ENCODE data around the gene MERTK.

Gene MERTK

DNA sequence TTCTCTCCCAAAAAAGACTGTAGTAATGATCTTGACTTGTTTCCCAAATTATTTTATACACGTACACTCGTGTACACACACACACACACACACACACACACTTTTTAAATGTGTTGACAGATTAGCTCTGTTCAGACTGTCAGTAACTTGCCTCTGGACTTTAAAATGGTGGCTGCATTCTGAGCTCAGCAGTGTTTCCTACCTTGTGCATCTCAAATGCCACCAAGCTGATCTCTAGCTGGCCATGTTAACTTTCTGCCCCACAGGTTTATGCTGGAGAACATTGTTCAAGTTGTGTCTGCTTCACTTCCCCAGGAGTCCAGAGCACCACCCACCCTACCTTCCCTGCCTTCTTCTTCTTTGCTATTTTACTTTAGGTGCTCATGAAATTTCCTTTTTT lies 83.3 kb downstream of the MERTK start:
- no peak for DNase-seq

DNA sequence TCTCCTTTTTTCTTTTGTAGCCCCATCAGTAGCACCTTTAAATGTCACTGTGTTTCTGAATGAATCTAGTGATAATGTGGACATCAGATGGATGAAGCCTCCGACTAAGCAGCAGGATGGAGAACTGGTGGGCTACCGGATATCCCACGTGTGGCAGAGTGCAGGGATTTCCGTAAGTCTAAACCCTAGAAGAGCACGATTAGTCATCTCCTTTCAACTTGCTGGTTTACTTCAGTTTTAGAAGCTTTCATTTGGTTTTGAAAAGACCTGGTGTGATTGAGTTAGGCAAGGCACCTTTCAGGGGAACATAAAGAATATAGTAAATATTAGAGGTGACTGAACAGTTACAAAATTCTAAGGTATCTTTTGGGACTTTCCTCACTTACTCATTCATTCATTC lies 84.4 kb downstream of the MERTK start:
- DNase-seq = no peak

DNA sequence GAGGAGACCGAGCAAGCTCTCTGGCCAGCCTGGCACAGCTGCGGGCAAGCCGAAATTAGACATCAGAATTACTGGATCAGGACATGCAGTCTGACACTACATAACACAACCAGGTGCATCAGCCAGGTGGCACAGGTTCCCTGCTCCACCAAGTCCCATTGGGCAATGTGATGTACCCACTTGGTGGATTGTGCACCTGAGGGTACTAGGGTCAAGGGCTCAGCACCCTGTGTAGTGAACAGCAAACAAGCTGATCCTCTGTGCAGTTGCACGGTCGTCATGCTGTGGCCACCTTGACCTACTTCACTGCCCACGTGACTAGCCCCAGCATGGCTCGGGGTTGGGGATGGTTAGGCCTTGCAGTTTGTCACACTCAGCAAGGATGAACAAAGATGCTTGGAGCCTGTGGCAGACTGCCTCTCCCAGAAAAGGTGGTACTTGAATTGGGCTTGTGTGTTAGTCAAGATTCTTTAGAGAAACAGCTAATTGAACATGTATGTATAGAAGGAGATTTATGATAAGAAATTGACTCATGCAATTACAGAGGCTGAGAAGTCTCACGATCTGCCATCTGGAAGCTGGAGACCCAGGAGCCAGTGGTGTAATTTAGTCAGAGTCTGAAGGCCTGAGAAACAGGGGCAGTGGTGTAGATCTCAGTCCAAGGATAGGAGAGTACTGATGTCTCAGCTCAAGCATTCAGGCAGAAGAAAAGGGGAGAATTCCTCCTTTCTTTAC lies 85.2 kb downstream of the MERTK start:
- no peak for DNase-seq

DNA sequence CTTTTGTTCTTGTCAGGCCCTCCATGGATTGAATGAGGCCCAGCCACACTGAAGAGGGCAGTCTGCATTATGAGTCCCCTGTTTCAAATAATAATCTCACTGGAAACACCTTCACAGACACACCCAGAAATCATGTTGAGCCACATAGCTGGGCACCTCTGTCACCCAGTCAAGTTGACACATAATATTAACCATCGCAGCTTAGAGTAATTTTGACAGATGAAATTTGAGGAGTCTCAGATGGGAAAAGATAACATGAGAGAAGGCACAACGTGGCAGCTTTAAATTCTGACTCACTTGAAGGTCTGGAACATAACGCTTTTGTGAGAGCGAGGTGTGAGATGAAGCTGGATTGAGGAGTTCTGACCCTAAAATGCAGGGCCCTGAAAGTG lies 85.8 kb downstream of the MERTK start:
- DNase-seq = no peak

DNA sequence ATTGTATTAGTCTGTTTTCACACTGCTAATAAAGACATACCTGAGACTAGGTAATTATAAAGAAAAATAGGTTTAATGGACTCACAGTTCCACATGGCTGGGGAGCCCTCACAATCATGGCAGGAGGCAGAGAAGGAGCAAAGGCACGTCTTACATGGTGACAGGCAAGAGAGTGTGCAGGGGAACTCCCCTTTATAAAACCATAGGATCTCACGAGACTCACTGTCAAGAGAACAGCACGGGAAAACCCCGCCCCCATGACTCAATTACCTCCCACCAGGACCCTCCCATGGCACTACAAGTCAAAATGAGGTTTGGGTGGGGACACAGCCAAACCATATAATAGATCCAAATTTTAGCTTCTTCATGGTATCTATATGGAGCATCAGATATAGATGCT lies 87.1 kb downstream of the MERTK start:
- no peak for DNase-seq

DNA sequence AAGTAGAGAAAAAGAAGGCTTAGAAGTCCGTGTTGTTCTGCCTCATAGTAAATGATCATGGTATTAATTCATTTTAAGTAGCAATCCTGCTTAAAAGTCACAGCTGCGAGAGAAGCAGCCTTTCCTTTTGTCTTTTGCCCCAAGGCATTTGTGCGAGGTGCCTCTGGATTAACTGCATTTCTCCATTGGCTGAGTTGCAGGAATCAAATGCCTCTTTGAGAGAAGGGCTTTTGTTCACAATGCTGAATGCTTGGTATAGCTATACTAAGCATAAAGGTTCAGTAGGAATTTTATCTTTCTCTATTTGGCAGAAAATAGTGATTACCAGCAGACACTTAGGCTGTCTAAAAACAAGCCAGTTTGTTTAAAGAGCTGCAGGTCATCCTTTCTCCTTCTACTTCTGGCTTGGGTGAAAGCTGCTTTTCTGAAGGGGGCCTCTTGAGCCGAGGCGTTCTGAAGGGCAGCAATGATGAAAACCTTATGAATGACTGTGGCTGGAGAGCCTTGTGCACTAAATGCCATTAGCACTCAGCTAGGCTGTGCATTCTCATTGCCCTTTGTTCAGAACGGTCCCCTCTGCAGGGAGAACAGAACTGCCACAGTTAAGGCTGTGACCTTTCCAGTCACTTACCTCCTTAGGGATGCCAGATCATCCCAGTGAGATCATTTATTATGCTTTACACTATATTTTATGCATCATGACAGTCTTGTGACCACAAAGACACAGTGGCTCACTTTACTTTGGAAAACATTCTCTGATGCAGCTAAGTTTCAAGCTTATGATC lies 87.9 kb downstream of the MERTK start:
- DNase-seq = no peak

DNA sequence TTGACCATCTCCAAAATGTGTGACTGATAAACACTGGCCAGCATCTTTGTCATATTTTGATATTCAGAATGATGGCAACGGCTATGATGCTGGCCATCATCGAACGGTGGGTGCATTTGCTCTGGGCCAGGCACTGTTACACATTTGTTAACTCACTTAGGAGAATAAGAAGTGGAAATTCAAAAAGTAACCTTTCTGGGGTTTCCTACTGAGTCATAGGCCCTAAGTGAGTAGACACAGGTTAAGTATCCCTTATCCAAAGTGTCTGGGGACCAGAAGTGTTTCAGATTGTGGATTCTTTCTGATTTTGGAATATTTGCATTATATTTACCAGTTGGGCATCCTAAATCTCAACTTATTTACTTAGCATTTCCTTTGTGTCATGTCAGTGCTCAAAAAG lies 92.0 kb downstream of the MERTK start:
- no peak for DNase-seq

DNA sequence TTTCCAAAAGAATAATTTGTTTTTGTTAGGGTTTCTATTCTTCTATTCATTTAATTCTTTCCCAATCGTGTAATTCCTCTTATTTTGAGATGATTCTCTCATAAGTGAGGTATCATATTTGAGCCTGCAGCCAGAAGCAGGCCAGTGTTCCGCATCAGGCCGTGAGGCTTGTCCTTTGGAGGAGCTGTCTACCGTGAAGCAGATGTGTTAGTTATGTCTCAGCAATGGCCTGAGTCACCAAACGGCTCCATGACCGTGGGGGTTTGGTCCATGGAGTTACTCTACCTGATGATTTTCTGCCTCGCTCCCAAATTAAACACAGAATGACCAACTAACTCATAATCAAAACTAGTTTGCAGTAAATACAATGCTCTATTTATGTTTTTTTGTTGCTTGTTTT lies 92.4 kb downstream of the MERTK start:
- no peak for DNase-seq

DNA sequence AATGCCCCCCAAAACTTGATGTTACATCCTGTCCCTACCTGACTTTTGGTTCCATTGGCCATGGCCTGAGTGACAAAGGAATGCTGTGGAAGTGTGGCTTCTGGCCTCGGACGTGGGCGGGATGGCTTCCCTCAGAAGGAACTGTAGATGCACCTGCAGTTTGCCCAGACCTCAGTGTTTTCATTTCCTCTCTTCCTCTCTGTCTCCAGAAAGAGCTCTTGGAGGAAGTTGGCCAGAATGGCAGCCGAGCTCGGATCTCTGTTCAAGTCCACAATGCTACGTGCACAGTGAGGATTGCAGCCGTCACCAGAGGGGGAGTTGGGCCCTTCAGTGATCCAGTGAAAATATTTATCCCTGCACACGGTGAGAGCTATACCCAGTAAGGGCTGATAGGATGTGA lies 95.6 kb downstream of the MERTK start:
- no peak for DNase-seq

DNA sequence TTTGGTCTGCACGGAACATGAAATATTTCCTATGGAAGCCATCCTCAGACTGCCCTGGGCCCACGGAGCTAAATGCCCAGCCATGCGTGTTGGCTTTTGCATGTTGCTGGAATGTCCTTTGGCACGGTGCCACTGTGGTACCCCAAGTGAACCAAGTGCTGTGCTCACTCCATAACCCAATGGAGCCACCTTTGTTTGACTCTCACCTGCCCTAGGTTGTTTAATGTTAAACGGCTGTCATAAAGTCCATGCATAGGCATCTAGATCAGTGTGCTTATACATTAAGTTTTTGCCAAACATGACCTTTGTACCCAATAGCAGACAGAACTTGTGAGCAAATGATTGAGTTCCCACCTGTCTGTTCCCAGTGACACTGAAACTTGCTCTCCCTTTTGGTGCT lies 96.7 kb downstream of the MERTK start:
- DNase-seq = no peak

DNA sequence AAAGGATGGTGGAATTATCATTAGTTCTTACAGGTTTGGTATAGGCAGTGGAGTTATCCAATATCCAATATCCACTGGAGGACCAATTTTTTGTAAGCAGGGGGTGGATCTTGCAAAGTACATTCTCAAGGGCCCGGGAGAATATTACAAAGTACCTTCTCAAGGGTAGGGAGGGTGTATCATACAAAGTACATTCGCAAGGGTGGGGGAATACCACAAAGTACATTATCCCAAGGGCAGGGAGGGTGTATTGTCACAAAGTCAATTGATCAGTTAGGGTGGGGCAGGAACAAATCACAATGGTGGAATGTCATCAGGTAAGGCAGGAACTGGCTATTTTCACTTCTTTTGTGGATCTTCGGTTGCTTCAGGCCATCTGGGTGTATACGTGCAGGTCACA lies 101.4 kb downstream of the MERTK start:
- DNase-seq = no peak

DNA sequence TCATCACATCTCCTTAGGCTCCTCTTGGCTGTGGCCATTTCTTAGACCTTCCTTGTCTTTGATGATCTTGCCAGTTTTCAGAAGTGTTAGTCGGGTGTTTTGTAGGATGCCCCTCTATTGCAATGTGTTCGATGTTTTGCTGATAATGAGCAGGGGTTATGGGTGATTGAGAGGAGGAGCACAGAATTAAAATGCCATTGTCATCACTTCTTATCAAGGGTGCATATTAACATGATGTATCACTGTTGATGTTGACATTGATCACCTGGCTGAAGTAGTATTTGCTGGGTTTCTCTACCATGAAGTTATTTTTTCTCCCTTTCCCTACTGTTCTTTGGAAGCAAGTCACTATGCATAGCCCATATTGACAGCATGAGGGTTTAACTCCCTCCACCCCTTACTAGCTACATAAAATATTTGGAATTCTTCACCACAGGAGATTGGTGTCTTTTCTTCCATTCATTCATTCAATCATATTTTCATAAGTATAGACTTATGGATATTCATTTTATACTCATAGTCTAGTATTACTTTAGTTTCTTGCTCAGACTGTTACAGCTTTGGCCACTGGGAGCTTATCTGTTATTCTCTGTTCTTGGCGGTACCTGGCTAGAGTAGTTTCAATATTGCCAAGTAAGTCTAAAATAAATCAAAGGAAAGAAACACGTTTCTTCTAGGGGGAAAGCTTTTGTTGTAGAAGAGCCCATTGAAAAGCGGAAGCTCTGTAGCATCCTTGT lies 102.2 kb downstream of the MERTK start:
- no peak for DNase-seq

DNA sequence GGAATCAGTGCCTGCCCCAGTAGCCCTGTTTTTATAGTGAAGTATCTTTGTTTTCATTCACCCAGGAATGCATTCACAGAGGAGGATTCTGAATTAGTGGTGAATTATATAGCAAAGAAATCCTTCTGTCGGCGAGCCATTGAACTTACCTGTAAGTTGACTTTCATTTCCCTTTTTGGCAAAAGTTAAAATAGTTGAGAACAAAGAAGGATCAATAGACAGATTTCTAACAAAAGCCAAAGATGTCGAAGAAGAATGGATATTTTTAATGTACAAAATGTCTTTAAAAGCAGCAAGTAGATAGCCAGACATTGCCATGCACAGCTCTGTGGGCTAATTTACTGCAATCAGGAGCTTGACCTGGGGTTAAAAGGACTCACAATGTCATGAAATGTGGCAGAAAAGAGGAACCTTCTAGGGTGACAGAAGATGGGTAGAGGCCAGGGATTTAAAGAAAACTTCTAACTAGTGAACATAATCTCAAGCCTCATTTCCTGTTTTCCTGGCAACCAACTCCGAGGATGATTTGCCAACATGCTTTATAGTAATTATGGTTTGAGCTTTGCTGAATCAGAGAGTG lies 102.8 kb downstream of the MERTK start:
- DNase-seq = no peak

DNA sequence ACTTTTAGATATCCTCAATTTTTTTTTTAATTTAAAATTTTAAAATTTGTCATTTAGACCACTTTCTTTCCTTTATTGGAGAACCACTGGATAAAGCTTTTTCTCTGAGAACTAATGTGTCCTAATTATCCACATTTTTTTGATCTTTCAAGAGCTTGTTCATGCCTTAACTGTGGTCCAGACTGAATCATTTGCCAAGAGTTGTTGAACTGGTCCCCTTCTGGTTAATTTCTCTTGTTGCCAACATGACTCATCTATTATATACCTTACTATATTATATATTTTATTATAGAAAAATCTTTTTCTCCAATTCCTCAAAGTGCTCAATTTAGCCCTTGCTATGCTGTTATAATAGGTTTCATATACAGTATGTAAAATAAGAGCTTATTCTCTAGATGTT lies 103.5 kb downstream of the MERTK start:
- DNase-seq = no peak

DNA sequence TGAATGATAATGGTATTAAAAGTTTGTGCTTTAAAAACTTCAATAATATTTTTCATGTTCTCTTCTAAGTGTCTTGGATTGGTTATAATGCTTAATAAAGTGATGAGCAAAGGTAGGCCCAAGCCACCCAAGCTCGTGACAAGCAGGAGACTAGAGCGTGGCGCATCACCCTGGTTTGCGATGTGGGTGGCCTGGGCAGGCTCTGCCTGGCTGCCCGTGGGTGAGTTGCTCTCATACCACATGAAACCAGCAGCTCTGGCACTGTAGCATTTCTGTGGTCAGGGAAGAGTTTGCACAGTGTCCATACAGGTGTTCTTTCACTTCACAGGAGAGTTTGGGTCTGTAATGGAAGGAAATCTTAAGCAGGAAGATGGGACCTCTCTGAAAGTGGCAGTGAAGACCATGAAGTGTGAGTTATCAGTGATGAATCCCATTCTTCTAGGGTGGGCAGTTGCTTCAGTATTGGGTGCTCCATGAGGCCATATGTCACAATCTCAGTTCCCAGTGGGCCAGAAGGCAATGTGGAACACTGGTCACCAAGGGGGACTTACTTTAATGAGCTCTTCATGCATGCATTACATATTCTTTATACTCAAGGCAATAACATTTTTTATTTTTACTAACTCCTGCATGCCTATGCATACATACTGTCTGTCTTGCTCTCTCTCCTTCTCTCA lies 105.3 kb downstream of the MERTK start:
- no peak for DNase-seq

DNA sequence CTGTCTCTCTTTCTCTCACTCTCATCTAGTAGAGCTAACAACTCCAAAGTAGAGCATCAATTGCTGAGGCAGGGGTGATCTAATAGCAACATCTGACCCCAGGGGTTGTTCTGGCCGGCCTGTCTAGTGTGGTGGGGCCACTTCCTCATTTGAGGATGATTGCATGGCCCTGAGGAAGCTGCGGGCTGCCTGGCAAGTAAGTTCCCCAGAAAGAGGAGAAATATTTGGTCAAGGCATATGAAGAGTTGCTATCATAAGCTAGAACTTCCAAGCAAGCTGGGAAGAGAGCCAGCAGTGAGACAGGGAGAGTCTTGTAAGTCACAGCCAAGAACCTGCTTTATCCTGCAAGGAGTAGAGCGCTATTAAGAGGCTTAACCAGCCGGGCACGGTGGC lies 105.8 kb downstream of the MERTK start:
- no peak for DNase-seq

DNA sequence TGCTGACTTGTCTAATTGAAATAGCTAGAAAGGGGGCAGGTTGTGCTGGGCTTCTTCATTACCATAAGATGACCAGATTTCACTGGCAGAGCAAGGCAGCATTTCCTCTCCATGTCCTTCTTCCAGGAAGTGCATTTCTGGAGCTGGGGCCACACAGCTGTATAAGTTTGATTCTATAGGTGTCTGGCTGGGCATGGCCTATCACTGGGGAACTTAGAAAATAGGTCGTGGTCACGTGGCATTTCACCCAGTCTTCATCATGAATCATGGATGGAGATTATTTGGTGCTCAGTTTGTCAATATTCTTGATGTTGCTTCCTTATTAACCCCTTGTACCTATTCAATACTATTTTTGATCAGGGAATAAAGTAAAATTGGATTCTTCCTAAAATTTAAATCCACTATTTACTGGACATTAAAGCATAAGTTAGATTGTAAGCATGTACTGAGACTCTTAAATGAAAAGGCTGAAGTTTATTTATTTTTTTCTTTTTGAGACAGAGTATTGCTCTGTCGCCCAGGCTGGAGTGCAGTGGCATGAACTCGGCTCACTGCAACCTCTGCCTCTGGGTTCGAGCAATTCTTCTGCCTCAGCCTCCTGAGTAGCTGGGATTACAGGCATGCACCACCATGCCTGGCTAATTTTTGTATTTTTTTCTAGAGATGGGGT lies 107.1 kb downstream of the MERTK start:
- DNase-seq = no peak

DNA sequence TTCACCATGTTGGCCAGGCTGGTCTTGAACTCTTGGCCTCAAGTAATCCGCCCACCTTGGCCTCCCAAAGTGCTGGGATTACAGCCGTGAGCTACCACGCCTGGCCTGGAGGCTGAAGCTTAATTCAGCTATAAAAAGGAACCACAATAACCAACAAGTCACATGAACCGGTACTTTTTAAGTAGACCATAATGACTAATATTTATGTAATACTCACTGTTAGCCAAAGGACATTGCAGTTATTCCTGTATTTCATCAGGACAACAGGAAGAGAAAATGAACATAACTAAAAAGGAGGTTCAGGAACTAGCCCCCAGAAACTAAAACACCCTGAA lies 107.6 kb downstream of the MERTK start:
- DNase-seq = no peak

DNA sequence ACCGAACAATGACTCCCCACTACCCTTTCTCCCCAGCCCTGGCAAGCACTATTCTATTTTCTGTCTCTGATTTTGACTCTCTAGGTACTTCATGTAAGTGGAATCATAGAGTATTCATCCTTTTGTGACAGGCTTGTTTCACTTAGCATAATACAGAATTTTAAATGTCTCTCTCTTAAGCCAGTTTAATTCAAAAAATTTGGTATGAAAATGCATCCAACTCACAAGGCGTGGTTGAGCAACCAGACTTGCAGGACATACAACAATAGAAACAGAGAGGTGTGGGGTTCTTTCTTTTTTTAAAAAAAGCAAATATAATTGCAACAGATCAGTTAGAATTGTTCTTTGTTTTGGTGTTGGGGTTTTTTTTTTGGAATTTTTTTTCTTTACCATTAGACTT lies 109.1 kb downstream of the MERTK start:
- DNase-seq = no peak

DNA sequence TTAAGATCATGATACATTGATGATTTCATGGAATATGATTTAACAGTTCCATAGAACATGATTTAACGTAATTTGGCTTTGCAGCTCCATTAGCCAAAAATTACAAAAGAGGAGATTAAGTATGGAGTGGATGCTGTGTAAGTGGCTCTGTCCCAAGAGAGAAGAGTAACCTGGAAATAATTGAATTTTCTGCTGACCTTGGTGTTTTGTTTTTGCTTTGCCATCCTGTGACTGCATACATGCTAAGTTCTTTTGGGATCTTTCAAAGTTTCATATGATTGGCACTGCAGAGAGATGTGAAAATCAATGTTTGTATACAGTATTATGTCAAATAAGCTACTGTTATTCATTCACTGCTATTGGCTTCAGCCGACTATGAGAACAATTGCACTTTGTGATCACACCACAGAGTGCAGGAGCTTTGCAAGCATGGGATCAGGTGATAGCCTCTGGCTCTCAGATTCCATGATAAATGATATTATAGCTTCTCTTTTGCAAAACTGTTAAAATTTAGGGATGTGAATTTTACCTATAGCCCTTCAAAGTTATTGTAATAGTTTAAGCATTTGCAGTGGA lies 110.6 kb downstream of the MERTK start:
- DNase-seq = no peak

DNA sequence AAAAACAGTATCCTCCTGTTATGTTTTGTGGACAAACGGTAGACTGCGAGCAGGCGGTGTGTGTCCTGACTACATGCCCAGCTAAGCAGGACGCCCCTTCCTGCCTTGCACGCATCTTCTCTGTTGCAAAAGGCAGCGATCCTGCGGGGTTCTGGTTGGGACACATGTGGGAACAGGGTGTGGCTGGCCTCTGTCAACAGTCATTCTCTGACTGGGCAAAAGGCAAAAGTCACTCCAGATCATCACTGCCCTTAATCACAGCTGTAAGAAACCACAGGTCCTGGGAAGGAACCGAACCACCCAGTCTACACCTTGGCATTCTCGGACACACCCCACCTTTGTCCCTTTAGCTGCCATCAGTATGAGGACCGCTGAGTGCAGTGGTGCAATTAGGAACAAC lies 112.3 kb downstream of the MERTK start:
- no peak for DNase-seq

DNA sequence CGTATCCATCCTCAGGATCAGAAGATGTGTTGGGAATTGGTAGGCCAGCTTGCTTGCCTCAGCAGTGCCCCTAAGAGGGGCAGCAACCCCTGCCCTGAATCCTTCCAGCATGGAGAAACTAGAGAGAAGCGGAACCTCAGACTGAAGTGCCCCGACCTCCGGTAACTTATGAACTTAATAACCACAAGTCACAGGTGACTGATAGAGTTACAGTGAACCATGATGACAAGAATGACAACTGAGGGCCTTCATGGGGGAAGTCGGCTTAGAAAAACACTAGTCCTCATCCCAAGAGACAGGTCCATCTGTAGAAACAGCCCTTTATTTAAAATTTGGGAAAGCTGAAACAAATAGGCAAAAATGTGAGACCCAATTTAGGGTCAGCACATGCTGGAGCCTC lies 114.1 kb downstream of the MERTK start:
- DNase-seq = no peak

All from NCI-H345 (cell line).